ENCODE measurements around the gene DUSP9. TPM values are rescaled to one million over a fixed set of nuclear protein-coding genes. Genes with fewer than 3 reads are reported as not detected.

The DUSP9 gene
- total RNA-seq, 1 experiment from 2014 or later: 14.2 TPM

GRCh38 chrX:153626863-153627674 is 19.9 kb upstream of the DUSP9 start:
- RAD21 ChIA-PET (ENCODE audit: low non-redundant PET in 1 of 2, low total read pairs in 2 of 2, uncharacterized antibody in 2 of 2, unreplicated experiment in 2 of 2): no interaction called here
- H3K9me2 ChIP-seq (ENCODE audit: insufficient read depth): no peaks in the 10 kb centered on the region
- no peaks in the 10 kb centered on the region for H3K79me2 ChIP-seq (ENCODE audit: insufficient read depth, low read length)
- intact Hi-C loops (cut with micrococcal nuclease): no loop called here
- no peak overlapping the region for H3K9ac ChIP-seq (ENCODE audit: low read length)
- CTCF ChIA-PET: no interaction called here
- no peaks in the 10 kb centered on the region for H3K9me3 ChIP-seq (ENCODE audit: control insufficient read depth in 1 of 2, insufficient read depth in 1 of 2, low read depth in 1 of 2, low read length in 2 of 2)
- H3K27me3 ChIP-seq (ENCODE audit: insufficient read depth, low read length): no peaks in the 10 kb centered on the region
- H4K20me1 ChIP-seq (ENCODE audit: insufficient read depth): no peaks in the 10 kb centered on the region
- DNase-seq (ENCODE audit: low read depth, low spot score): no peak
- no peak overlapping the region for H3K4me3 ChIP-seq (replicated peaks in 1 of 2; ENCODE audit: low read depth in 1 of 2, low read length in 2 of 2)
- no peaks in the 10 kb centered on the region for H3K4me1 ChIP-seq (ENCODE audit: control insufficient read depth in 1 of 2, insufficient read depth in 2 of 2, low read length in 2 of 2)
- no peaks in the 10 kb centered on the region for H3K36me3 ChIP-seq (ENCODE audit: control insufficient read depth in 1 of 2, insufficient read depth in 2 of 2, low read length in 2 of 2)
- no peak overlapping the region for H2AFZ ChIP-seq (ENCODE audit: low read depth, low read length, poor library complexity, severe bottlenecking)
- POLR2A ChIA-PET: no interaction called here
- no peak for ATAC-seq
- H3K4me2 ChIP-seq (ENCODE audit: low read length): no peak overlapping the region
- no TSS peak for BruUV-seq (replicated peaks)
- no peak for TF ChIP-seq YY1 (IDR thresholded peaks at IDR 0.05; ENCODE audit: extremely low read depth, insufficient replicate concordance, low read depth, low read length)
- TF ChIP-seq ZFX (IDR thresholded peaks at IDR 0.05): no peak
- no peak for TF ChIP-seq CTCF (IDR thresholded peaks at IDR 0.05 in 2 of 3, conservative IDR thresholded peaks at IDR 0.05 in 1 of 3; ENCODE audit: borderline replicate concordance in 1 of 3, insufficient read depth in 1 of 3, low read depth in 2 of 3, low read length in 2 of 3)
- TF ChIP-seq, protein P1, sequence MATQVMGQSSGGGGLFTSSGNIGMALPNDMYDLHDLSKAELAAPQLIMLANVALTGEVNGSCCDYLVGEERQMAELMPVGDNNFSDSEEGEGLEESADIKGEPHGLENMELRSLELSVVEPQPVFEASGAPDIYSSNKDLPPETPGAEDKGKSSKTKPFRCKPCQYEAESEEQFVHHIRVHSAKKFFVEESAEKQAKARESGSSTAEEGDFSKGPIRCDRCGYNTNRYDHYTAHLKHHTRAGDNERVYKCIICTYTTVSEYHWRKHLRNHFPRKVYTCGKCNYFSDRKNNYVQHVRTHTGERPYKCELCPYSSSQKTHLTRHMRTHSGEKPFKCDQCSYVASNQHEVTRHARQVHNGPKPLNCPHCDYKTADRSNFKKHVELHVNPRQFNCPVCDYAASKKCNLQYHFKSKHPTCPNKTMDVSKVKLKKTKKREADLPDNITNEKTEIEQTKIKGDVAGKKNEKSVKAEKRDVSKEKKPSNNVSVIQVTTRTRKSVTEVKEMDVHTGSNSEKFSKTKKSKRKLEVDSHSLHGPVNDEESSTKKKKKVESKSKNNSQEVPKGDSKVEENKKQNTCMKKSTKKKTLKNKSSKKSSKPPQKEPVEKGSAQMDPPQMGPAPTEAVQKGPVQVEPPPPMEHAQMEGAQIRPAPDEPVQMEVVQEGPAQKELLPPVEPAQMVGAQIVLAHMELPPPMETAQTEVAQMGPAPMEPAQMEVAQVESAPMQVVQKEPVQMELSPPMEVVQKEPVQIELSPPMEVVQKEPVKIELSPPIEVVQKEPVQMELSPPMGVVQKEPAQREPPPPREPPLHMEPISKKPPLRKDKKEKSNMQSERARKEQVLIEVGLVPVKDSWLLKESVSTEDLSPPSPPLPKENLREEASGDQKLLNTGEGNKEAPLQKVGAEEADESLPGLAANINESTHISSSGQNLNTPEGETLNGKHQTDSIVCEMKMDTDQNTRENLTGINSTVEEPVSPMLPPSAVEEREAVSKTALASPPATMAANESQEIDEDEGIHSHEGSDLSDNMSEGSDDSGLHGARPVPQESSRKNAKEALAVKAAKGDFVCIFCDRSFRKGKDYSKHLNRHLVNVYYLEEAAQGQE (IDR thresholded peaks at IDR 0.05; ENCODE audit: low read depth): no peak
- TF ChIP-seq EZH2 (IDR thresholded peaks at IDR 0.05): no peak
- TF ChIP-seq, protein P2, sequence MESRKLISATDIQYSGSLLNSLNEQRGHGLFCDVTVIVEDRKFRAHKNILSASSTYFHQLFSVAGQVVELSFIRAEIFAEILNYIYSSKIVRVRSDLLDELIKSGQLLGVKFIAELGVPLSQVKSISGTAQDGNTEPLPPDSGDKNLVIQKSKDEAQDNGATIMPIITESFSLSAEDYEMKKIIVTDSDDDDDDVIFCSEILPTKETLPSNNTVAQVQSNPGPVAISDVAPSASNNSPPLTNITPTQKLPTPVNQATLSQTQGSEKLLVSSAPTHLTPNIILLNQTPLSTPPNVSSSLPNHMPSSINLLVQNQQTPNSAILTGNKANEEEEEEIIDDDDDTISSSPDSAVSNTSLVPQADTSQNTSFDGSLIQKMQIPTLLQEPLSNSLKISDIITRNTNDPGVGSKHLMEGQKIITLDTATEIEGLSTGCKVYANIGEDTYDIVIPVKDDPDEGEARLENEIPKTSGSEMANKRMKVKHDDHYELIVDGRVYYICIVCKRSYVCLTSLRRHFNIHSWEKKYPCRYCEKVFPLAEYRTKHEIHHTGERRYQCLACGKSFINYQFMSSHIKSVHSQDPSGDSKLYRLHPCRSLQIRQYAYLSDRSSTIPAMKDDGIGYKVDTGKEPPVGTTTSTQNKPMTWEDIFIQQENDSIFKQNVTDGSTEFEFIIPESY (IDR thresholded peaks at IDR 0.05; ENCODE audit: extremely low read depth, insufficient replicate concordance, low read length): no peak
- TF ChIP-seq MAX (IDR thresholded peaks at IDR 0.05): no peak
- no peak for TF ChIP-seq SRF (IDR thresholded peaks at IDR 0.05; ENCODE audit: low read depth)
- TF ChIP-seq CBX3 (IDR thresholded peaks at IDR 0.05; ENCODE audit: low read depth): no peak
- no peak for TF ChIP-seq POLR2A (IDR thresholded peaks at IDR 0.05; ENCODE audit: borderline replicate concordance, extremely low read depth, insufficient read depth, insufficient read length)
- TF ChIP-seq TCF7L2 (IDR thresholded peaks at IDR 0.05; ENCODE audit: borderline replicate concordance, extremely low read depth, insufficient read depth, insufficient read length): no peak
- TF ChIP-seq ZNF274 (IDR thresholded peaks at IDR 0.05; ENCODE audit: low read depth, low read length): no peak
- TF ChIP-seq CEBPB (IDR thresholded peaks at IDR 0.05; ENCODE audit: low read depth): no peak
- no peak for TF ChIP-seq SP1 (IDR thresholded peaks at IDR 0.05; ENCODE audit: low read depth)
- TF ChIP-seq EZH2phosphoT487 (IDR thresholded peaks at IDR 0.05; ENCODE audit: borderline replicate concordance): no peak
- no peak for TF ChIP-seq SIN3A (IDR thresholded peaks at IDR 0.05; ENCODE audit: low read depth)
- TF ChIP-seq ELF1 (IDR thresholded peaks at IDR 0.05; ENCODE audit: borderline replicate concordance, low read depth): no peak
- no peak for TF ChIP-seq ATF3 (IDR thresholded peaks at IDR 0.05)
- no peak for TF ChIP-seq FOSL1 (IDR thresholded peaks at IDR 0.05; ENCODE audit: low read depth)
- no peak overlapping the region for H3K27ac ChIP-seq (ENCODE audit: low read depth, low read length)

All from HCT116 (cell line).